ENCODE measurements around the gene C22orf31. TPM values are rescaled to one million over a fixed set of nuclear protein-coding genes. Genes with fewer than 3 reads are reported as not detected.

C22orf31 gene
- total RNA-seq, 1 experiment from 2014 or later, result not detected

DNA sequence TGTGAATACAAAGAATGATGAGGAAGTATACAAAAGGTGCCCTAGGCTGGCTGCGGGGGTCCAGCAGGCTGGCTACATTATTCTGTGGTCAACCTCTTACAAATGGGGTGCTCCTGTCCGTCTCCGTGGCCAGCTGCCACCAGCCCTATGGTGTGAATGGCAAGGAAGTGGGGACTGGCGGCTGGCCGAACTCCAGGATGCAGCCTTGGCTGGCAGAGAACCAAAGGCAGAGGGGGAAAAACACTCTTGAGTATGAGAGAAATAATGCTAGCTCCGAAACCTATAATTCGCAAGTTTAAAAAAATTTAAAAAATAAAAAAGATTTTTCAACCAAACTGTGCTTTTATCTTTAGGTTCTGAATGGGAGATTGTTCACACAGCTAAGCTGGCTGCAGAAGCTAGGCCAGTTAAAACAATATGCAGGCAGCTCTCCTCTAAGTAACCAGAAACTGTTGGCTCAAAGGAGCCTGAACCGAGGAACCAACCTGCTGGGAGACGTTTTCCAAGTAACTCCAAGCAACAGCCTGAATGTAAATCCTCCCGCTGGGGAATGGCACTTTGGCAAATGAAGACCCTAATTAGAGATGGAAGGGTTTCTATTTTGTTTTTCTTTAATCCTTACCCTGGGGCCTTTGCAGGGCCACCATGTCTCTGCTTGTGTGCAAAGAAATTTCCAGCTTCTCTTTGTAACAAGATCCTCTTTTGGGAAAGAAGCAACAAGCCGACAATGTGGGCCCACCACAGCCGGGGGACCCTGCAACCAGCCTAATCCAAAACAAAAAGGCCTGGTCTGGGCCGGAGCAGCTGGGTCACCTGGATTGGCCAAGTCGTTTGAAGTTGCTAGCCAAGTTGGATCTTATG is 50.2 kb downstream of the C22orf31 start:
- H4K8ac ChIP-seq (replicated peaks; ENCODE audit: insufficient read length, low read depth, low read length), result no peak overlapping the region
- no peak overlapping the region for H3K4me2 ChIP-seq (ENCODE audit: insufficient read depth, insufficient read length, low read length)
- no peaks in the 10 kb centered on the region for H3K27me3 Mint-ChIP-seq (ENCODE audit: low read depth)
- H3K23ac ChIP-seq (ENCODE audit: insufficient read length, low read depth, low read length), result no peak overlapping the region
- no peak overlapping the region for H4K91ac ChIP-seq (ENCODE audit: insufficient read length, low read depth, low read length)
- no peak overlapping the region for H2BK5ac ChIP-seq (ENCODE audit: insufficient read length, low read length)
- TF ChIP-seq CTCF (conservative IDR thresholded peaks at IDR 0.05), result no peak
- peak overlapping the region; percentile 43 for H3K18ac ChIP-seq (ENCODE audit: insufficient read length, low read depth, low read length)
- no peaks in the 10 kb centered on the region for H3K27me3 ChIP-seq (ENCODE audit: insufficient read depth, low read length)
- H2BK15ac ChIP-seq (ENCODE audit: low read depth, low read length), result no peak overlapping the region
- H3K36me3 Mint-ChIP-seq (ENCODE audit: insufficient read depth in 1 of 3, low read depth in 3 of 3), result peaks cover 1 to 17% (median 5%) of the 10 kb centered on the region in 3 experiments; a peak in 3 of 7 replicates
- no peak overlapping the region for H3K9ac ChIP-seq (ENCODE audit: extremely low read depth, insufficient read length, low read length)
- H3T11ph ChIP-seq (ENCODE audit: low read length), result no peak overlapping the region
- H3K79me2 ChIP-seq (ENCODE audit: insufficient read depth, low read length), result peaks cover 4% of the 10 kb centered on the region; the same call in 1 of the 2 replicates
- H3K27ac Mint-ChIP-seq, result peak overlapping the region in 2 of 3 experiments; percentile 87 to 89; a peak in 4 of 7 replicates
- no peak overlapping the region for H3K4me3 Mint-ChIP-seq
- no peaks in the 10 kb centered on the region for H4K20me1 ChIP-seq (ENCODE audit: control insufficient read depth, insufficient read depth, insufficient read length)
- no peak for DNase-seq
- H3K4me1 Mint-ChIP-seq, result peaks cover 66 to 72% of the 10 kb centered on the region in 2 experiments
- no peak overlapping the region for H2AFZ ChIP-seq (ENCODE audit: low read length)
- no peak overlapping the region for H2AK5ac ChIP-seq (ENCODE audit: insufficient read length, low read length)
- no peak overlapping the region for H2BK20ac ChIP-seq (ENCODE audit: low read depth, low read length, poor library complexity, severe bottlenecking)
- H2BK120ac ChIP-seq (ENCODE audit: low read depth, low read length, poor library complexity, severe bottlenecking), result no peak overlapping the region
- peaks cover 8% of the 10 kb centered on the region for H3K79me1 ChIP-seq (ENCODE audit: insufficient read depth, low read depth, low read length, poor library complexity, severe bottlenecking)
- no peak overlapping the region; the same call in 1 of the 2 replicates for H3K14ac ChIP-seq (ENCODE audit: insufficient read depth, low read length)
- no peaks in the 10 kb centered on the region for H3K23me2 ChIP-seq (ENCODE audit: insufficient read length, low read depth, low read length, poor library complexity, severe bottlenecking)
- H2BK12ac ChIP-seq (ENCODE audit: insufficient read length, low read depth, low read length), result no peak overlapping the region
- H3K9me3 ChIP-seq (ENCODE audit: control insufficient read depth, low read depth, low read length), result no peaks in the 10 kb centered on the region
- no peak overlapping the region for H3K27ac ChIP-seq (ENCODE audit: insufficient read length, low read depth, low read length)
- H3K4me1 ChIP-seq (ENCODE audit: insufficient read depth, low read length), result peaks cover 3% of the 10 kb centered on the region
- no peak overlapping the region for H3K4ac ChIP-seq (ENCODE audit: low read depth, low read length)
- no peaks in the 10 kb centered on the region for H3K9me3 Mint-ChIP-seq
- no peak overlapping the region for H4K5ac ChIP-seq (ENCODE audit: insufficient read length, low read depth, low read length)
- no CpG with 5 or more reads among the region's 14 CpGs for WGBS (ENCODE audit: extremely low coverage, insufficient read length, low lambda C conversion rate)
- no peak overlapping the region for H3K56ac ChIP-seq (ENCODE audit: insufficient read length, low read depth, low read length)

Measured in H9 (cell line).